PFSK-1 (cell line): ENCODE measurements around the gene VPS16.

Source experiments
- FOXP2 ChIP-seq: optimal IDR thresholded peaks from 2 replicates; pipeline ENCODE3; 2011; ENCODE audit warnings: borderline replicate concordance, control low read depth, inconsistent platforms; ENCODE audit not compliant: insufficient read depth; ENCODE audit errors: extremely low read length, extremely low read depth
- POLR2AphosphoS5 ChIP-seq: IDR thresholded peaks from 2 replicates; pipeline ENCODE4 v1.6.1; 2012; ENCODE audit warnings: low read depth, mild to moderate bottlenecking, control low read depth, low read length, moderate library complexity
- SIN3A ChIP-seq: IDR thresholded peaks from 2 replicates; pipeline ENCODE4 v1.6.1; 2012; ENCODE audit warnings: mild to moderate bottlenecking, low read length, moderate library complexity, borderline replicate concordance; ENCODE audit not compliant: insufficient read depth
- TAF1 ChIP-seq: IDR thresholded peaks from 2 replicates; pipeline ENCODE4 v1.6.1; 2012; ENCODE audit warnings: low read length, control low read depth, borderline replicate concordance; ENCODE audit not compliant: insufficient read depth
- TF ChIP-seq, protein P1 (sequence below), 2 experiments: IDR thresholded peaks; 2 replicates each; pipeline versions ENCODE4 v1.6.1 to v1.8.0; 2011 to 2012; ENCODE audit warnings: low read depth in 2 of 2, low read length in 2 of 2, control low read depth in 1 of 2, inconsistent platforms in 1 of 2, mild to moderate bottlenecking in 1 of 2, moderate library complexity in 1 of 2; ENCODE audit not compliant: insufficient read depth in 1 of 2

DNA sequence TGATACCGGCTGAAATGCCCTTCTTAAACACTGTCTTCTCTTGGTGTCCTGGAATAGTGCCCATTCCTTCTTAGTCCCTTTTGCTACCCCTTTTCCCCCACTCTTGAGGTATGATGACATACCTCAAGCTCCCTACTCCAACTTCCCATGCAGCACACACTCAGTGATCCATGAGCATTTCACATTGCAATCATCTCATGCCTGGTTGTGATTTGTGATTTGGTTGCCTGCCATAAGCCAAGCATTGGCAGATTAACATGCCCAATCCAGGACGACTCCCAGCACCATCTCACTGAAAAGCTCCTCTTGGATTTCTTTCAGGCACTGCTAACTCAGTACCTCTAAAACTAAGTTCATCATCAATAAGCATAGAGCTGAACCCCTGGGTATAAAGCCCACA lies 18.0 kb downstream of the VPS16 start:
- TF ChIP-seq, protein P1, sequence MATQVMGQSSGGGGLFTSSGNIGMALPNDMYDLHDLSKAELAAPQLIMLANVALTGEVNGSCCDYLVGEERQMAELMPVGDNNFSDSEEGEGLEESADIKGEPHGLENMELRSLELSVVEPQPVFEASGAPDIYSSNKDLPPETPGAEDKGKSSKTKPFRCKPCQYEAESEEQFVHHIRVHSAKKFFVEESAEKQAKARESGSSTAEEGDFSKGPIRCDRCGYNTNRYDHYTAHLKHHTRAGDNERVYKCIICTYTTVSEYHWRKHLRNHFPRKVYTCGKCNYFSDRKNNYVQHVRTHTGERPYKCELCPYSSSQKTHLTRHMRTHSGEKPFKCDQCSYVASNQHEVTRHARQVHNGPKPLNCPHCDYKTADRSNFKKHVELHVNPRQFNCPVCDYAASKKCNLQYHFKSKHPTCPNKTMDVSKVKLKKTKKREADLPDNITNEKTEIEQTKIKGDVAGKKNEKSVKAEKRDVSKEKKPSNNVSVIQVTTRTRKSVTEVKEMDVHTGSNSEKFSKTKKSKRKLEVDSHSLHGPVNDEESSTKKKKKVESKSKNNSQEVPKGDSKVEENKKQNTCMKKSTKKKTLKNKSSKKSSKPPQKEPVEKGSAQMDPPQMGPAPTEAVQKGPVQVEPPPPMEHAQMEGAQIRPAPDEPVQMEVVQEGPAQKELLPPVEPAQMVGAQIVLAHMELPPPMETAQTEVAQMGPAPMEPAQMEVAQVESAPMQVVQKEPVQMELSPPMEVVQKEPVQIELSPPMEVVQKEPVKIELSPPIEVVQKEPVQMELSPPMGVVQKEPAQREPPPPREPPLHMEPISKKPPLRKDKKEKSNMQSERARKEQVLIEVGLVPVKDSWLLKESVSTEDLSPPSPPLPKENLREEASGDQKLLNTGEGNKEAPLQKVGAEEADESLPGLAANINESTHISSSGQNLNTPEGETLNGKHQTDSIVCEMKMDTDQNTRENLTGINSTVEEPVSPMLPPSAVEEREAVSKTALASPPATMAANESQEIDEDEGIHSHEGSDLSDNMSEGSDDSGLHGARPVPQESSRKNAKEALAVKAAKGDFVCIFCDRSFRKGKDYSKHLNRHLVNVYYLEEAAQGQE (IDR thresholded peaks at IDR 0.05; ENCODE audit: insufficient read depth in 1 of 2, low read depth in 2 of 2, low read length in 2 of 2): no peak
- TF ChIP-seq POLR2AphosphoS5: no peak
- no peak for TF ChIP-seq SIN3A
- TF ChIP-seq TAF1: no peak
- TF ChIP-seq FOXP2: no peak
